ENCODE measurements around the gene PRMT6.
"Not testable (repeated sequence)": the region's sequence is repeated elsewhere in the genome, so short reads cannot be mapped to it uniquely, and the experiment has no call there.

DNA sequence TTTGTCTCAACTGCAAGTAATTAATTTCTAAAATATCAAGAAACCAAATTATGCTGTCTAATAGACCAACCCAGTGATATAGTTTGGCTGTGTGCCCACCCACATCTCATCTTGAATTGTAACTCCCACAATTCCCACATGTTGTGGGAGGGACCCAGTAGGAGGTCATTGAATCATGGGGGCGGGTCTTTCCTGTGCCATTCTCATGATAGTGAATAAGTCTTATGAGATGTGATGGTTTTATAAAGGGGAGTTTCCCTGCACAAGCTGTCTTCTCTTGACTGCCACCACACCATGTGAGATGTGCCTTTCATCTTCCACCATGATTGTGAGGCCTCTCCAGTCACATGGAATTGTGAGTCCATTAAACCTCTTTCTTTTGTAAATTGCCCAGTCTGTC lies 36.9 kb downstream of the PRMT6 start:
- not testable (repeated sequence) for TF ChIP-seq YY1 (IDR thresholded peaks at IDR 0.05; ENCODE audit: insufficient read depth, insufficient read length); ZNF274 (IDR thresholded peaks at IDR 0.05; ENCODE audit: low read depth, low read length)

Data from NT2/D1 (cell line).